ENCODE data around the gene FADS2.

DNA sequence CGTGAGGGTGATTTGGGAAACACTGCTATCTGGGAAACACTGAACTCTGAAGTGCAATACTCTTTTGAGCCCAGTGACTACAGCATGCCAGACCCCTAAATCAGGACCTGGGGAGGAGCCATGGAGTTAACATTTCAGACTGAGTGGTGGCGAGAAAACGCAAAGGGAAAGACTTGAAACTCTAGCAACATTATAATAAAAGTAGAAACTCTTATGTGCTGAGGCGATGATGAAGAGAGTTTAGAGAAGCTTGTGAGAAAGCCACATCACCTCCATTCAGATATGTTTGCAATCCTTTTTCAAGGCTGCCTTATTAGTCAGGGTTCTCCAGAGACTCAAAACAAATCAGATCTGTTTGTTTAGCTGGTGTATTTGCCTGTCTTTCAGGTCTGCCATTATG, 33.5 kb upstream of the FADS2 start:
- no peak for TF ChIP-seq CTCF (IDR thresholded peaks at IDR 0.05; ENCODE audit: insufficient read depth, low read length)
- no peak for TF ChIP-seq POLR2AphosphoS5 (IDR thresholded peaks at IDR 0.05; ENCODE audit: low read depth)
- no peak for TF ChIP-seq SPI1 (IDR thresholded peaks at IDR 0.05; ENCODE audit: borderline replicate concordance, low read depth)
- TF ChIP-seq, protein P1, sequence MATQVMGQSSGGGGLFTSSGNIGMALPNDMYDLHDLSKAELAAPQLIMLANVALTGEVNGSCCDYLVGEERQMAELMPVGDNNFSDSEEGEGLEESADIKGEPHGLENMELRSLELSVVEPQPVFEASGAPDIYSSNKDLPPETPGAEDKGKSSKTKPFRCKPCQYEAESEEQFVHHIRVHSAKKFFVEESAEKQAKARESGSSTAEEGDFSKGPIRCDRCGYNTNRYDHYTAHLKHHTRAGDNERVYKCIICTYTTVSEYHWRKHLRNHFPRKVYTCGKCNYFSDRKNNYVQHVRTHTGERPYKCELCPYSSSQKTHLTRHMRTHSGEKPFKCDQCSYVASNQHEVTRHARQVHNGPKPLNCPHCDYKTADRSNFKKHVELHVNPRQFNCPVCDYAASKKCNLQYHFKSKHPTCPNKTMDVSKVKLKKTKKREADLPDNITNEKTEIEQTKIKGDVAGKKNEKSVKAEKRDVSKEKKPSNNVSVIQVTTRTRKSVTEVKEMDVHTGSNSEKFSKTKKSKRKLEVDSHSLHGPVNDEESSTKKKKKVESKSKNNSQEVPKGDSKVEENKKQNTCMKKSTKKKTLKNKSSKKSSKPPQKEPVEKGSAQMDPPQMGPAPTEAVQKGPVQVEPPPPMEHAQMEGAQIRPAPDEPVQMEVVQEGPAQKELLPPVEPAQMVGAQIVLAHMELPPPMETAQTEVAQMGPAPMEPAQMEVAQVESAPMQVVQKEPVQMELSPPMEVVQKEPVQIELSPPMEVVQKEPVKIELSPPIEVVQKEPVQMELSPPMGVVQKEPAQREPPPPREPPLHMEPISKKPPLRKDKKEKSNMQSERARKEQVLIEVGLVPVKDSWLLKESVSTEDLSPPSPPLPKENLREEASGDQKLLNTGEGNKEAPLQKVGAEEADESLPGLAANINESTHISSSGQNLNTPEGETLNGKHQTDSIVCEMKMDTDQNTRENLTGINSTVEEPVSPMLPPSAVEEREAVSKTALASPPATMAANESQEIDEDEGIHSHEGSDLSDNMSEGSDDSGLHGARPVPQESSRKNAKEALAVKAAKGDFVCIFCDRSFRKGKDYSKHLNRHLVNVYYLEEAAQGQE (IDR thresholded peaks at IDR 0.05; ENCODE audit: insufficient replicate concordance, low read depth) = no peak
